22Rv1 (cell line): ENCODE data around the gene MCM7.

Experiments used
- CTCF ChIP-seq: fragments of 450-650 bp; IDR thresholded peaks from 2 replicates; pipeline ENCODE4 v1.5.1; 2017; ENCODE audit warnings: mild to moderate bottlenecking
- ZFX ChIP-seq: fragments of 450-650 bp; IDR thresholded peaks from 2 replicates; pipeline ENCODE4 v1.6.1; 2017; ENCODE audit warnings: antibody characterized with exemption, borderline replicate concordance

- no peak for TF ChIP-seq CTCF
- no peak for TF ChIP-seq ZFX
Observed at GRCh38 chr7:100122067-100122466, 20.9 kb upstream of the MCM7 start.
